ENCODE measurements around the gene AMIGO2.
A peak's percentile ranks its signal among the peaks of the same experiment; 100 is the strongest.
"Not testable (repeated sequence)": the region's sequence is repeated elsewhere in the genome, so short reads cannot be mapped to it uniquely, and the experiment has no call there.

Gene AMIGO2

GRCh38 chr12:47079468-47079980 lies at the start of gene AMIGO2, which contains the start of gene PCED1B:
Gene AMIGO2, minus strand, starts transcription at chr12:47079959. Its CDS starts 957 bp downstream, at chr12:47079002.
Gene PCED1B, plus strand, starts transcription at chr12:47079621. Its CDS starts 155,443 bp downstream, at chr12:47235064.
- peak; percentile 35 to 46 for DNase-seq (ENCODE audit: low read depth in 2 of 2, low spot score in 1 of 2)

GRCh38 chr12:47126246-47126645 lies 46.5 kb upstream of the AMIGO2 start:
- no peak for DNase-seq (ENCODE audit: low read depth in 2 of 2, low spot score in 1 of 2)

- DNase-seq (ENCODE audit: low read depth in 2 of 2, low spot score in 1 of 2): no peak
Observed at GRCh38 chr12:47124451-47124850, 44.7 kb upstream of the AMIGO2 start.

- DNase-seq (ENCODE audit: low read depth in 2 of 2, low spot score in 1 of 2): no peak
Observed at GRCh38 chr12:47123730-47124129, 44.0 kb upstream of the AMIGO2 start.

GRCh38 chr12:47122602-47123001 lies 42.8 kb upstream of the AMIGO2 start:
- no peak for DNase-seq (ENCODE audit: low read depth in 2 of 2, low spot score in 1 of 2)

GRCh38 chr12:47121146-47121545 lies 41.4 kb upstream of the AMIGO2 start:
- DNase-seq (ENCODE audit: low read depth in 2 of 2, low spot score in 1 of 2): no peak

- DNase-seq (ENCODE audit: low read depth in 2 of 2, low spot score in 1 of 2): no peak
Observed at GRCh38 chr12:47120736-47121135, 41.0 kb upstream of the AMIGO2 start.

- DNase-seq (ENCODE audit: low read depth in 2 of 2, low spot score in 1 of 2): not testable (repeated sequence)
Observed at GRCh38 chr12:47117305-47117704, 37.5 kb upstream of the AMIGO2 start.

- no peak for DNase-seq (ENCODE audit: low read depth in 2 of 2, low spot score in 1 of 2)
Observed at GRCh38 chr12:47114481-47114892, 34.7 kb upstream of the AMIGO2 start.

GRCh38 chr12:47112679-47113078 lies 32.9 kb upstream of the AMIGO2 start:
- no peak for DNase-seq (ENCODE audit: low read depth in 2 of 2, low spot score in 1 of 2)

- no peak for DNase-seq (ENCODE audit: low read depth in 2 of 2, low spot score in 1 of 2)
Observed at GRCh38 chr12:47111854-47112253, 32.1 kb upstream of the AMIGO2 start.

GRCh38 chr12:47111392-47111778 lies 31.6 kb upstream of the AMIGO2 start:
- no peak for DNase-seq (ENCODE audit: low read depth in 2 of 2, low spot score in 1 of 2)

GRCh38 chr12:47110718-47111391 lies 31.1 kb upstream of the AMIGO2 start:
- no peak for DNase-seq (ENCODE audit: low read depth in 2 of 2, low spot score in 1 of 2)

- DNase-seq (ENCODE audit: low read depth in 2 of 2, low spot score in 1 of 2): no peak
Observed at GRCh38 chr12:47110011-47110541, 30.3 kb upstream of the AMIGO2 start.

- no peak for DNase-seq (ENCODE audit: low read depth in 2 of 2, low spot score in 1 of 2)
Observed at GRCh38 chr12:47107926-47108325, 28.2 kb upstream of the AMIGO2 start.

- DNase-seq (ENCODE audit: low read depth in 2 of 2, low spot score in 1 of 2): no peak
Observed at GRCh38 chr12:47107446-47107845, 27.7 kb upstream of the AMIGO2 start.

GRCh38 chr12:47105914-47106674 lies 26.3 kb upstream of the AMIGO2 start:
- no peak for DNase-seq (ENCODE audit: low read depth in 2 of 2, low spot score in 1 of 2)

GRCh38 chr12:47102845-47103651 lies 23.3 kb upstream of the AMIGO2 start:
- no peak for DNase-seq (ENCODE audit: low read depth in 2 of 2, low spot score in 1 of 2)

- DNase-seq (ENCODE audit: low read depth in 2 of 2, low spot score in 1 of 2): no peak
Observed at GRCh38 chr12:47102406-47102805, 22.6 kb upstream of the AMIGO2 start.

- no peak for DNase-seq (ENCODE audit: low read depth in 2 of 2, low spot score in 1 of 2)
Observed at GRCh38 chr12:47100160-47100559, 20.4 kb upstream of the AMIGO2 start.

- DNase-seq (ENCODE audit: low read depth in 2 of 2, low spot score in 1 of 2): no peak
Observed at GRCh38 chr12:47099610-47100009, 19.9 kb upstream of the AMIGO2 start.
